Ecto neural progenitor cell (in vitro differentiated cells): ENCODE data around the gene FKBP6.
"Not testable (repeated sequence)": the region's sequence is repeated elsewhere in the genome, so short reads cannot be mapped to it uniquely, and the experiment has no call there.

Experiments
- DNase-seq: peaks from one replicate; pipeline ENCODE4 v3.0.0-alpha.2; 2018; ENCODE audit warnings: low spot score

FKBP6 gene

GRCh38 chr7:73327922-73328321 is at the start of gene FKBP6, which contains the start of gene TRIM50:
TSS of gene FKBP6 (plus strand) at chr7:73328161. CDS start at chr7:73328429, 268 bp downstream.
TSS of gene TRIM50 (minus strand) at chr7:73328082. CDS start at chr7:73324787, 3,295 bp downstream.
- DNase-seq: not testable (repeated sequence)

GRCh38 chr7:73297235-73297634 is 30.7 kb upstream of the FKBP6 start:
- not testable (repeated sequence) for DNase-seq

GRCh38 chr7:73297706-73298105 is 30.3 kb upstream of the FKBP6 start:
- DNase-seq: not testable (repeated sequence)

GRCh38 chr7:73299812-73300211 is 28.1 kb upstream of the FKBP6 start:
- not testable (repeated sequence) for DNase-seq

GRCh38 chr7:73301108-73301507 is 26.9 kb upstream of the FKBP6 start:
- not testable (repeated sequence) for DNase-seq

GRCh38 chr7:73302846-73303245 is 25.1 kb upstream of the FKBP6 start:
- not testable (repeated sequence) for DNase-seq

- DNase-seq: no peak
These were observed 24.4 kb upstream of the FKBP6 start for GRCh38 chr7:73303546-73303945.

GRCh38 chr7:73304071-73304470 is 23.9 kb upstream of the FKBP6 start:
- DNase-seq: no peak

- not testable (repeated sequence) for DNase-seq
These were observed 23.2 kb upstream of the FKBP6 start for GRCh38 chr7:73304612-73305387.

GRCh38 chr7:73307436-73307835 is 20.5 kb upstream of the FKBP6 start:
- no peak for DNase-seq

- no peak for DNase-seq
These were observed 19.8 kb upstream of the FKBP6 start for GRCh38 chr7:73308074-73308664.

GRCh38 chr7:73308665-73309214 is 19.2 kb upstream of the FKBP6 start, which contains the start of gene NSUN5:
TSS of gene NSUN5 (minus strand) at chr7:73308826. CDS start at chr7:73308790, 36 bp downstream.
- DNase-seq: peak; percentile 92

- DNase-seq: not testable (repeated sequence)
These were observed 16.5 kb upstream of the FKBP6 start for GRCh38 chr7:73311421-73311820.

- no peak for DNase-seq
These were observed 15.0 kb upstream of the FKBP6 start for GRCh38 chr7:73312831-73313520.

- DNase-seq: no peak
These were observed 14.4 kb upstream of the FKBP6 start for GRCh38 chr7:73313521-73313906.

GRCh38 chr7:73314271-73314670 is 13.7 kb upstream of the FKBP6 start:
- DNase-seq: no peak

- DNase-seq: no peak
These were observed 11.4 kb upstream of the FKBP6 start for GRCh38 chr7:73316521-73316920.

GRCh38 chr7:73318656-73319204 is 9.2 kb upstream of the FKBP6 start:
- not testable (repeated sequence) for DNase-seq

GRCh38 chr7:73319541-73319940 is 8.4 kb upstream of the FKBP6 start:
- DNase-seq: not testable (repeated sequence)

GRCh38 chr7:73320009-73320408 is 8.0 kb upstream of the FKBP6 start:
- DNase-seq: not testable (repeated sequence)

- DNase-seq: not testable (repeated sequence)
These were observed 4.4 kb upstream of the FKBP6 start for GRCh38 chr7:73323434-73324080.
